Glutamatergic neuron (in vitro differentiated cells): ENCODE data around the gene SCMH1. TPM values are rescaled to one million over a fixed set of nuclear protein-coding genes. Genes with fewer than 3 reads are reported as not detected.

Experiments used
- DNase-seq: peaks from one replicate; pipeline ENCODE4 v3.0.0; 2022
- H3K27ac Mint-ChIP-seq: one replicate; pipeline ENCODE4 v1.8.0; 2020; ENCODE audit warnings: mild to moderate bottlenecking, mixed read lengths, inconsistent platforms; ENCODE audit not compliant: unreplicated experiment
- H3K27me3 Mint-ChIP-seq: one replicate; pipeline ENCODE4 v1.8.0; 2020; ENCODE audit warnings: mild to moderate bottlenecking, moderate library complexity, mixed read lengths, inconsistent platforms; ENCODE audit not compliant: unreplicated experiment
- H3K36me3 Mint-ChIP-seq: one replicate; pipeline ENCODE4 v1.8.0; 2020; ENCODE audit warnings: mild to moderate bottlenecking, mixed read lengths, inconsistent platforms; ENCODE audit not compliant: unreplicated experiment
- H3K4me1 Mint-ChIP-seq: one replicate; pipeline ENCODE4 v1.8.0; 2020; ENCODE audit warnings: mild to moderate bottlenecking, low read depth, mixed read lengths, inconsistent platforms; ENCODE audit not compliant: unreplicated experiment
- H3K4me3 Mint-ChIP-seq: one replicate; pipeline ENCODE4 v1.8.0; 2020; ENCODE audit warnings: mild to moderate bottlenecking, mixed read lengths, inconsistent platforms; ENCODE audit not compliant: unreplicated experiment
- H3K9me3 Mint-ChIP-seq: one replicate; pipeline ENCODE4 v1.8.0; 2020; ENCODE audit warnings: mild to moderate bottlenecking, moderate library complexity, mixed read lengths, inconsistent platforms; ENCODE audit not compliant: unreplicated experiment
- total RNA-seq: library from RNA; stranded (reverse); fragmentation: NEBNext Ultra II Directional; extraction: Animal tissue kit (Norgen Biotek cat#: 25700); gene quantifications from one replicate; pipeline ENCODE4 v1.2.1, GENCODE V29; 2021; ENCODE audit not compliant: unreplicated experiment
- TF ChIP-seq, protein P1 (sequence below): fragments of 200-600 bp; sonication (generic); IDR thresholded peaks from one replicate; pipeline ENCODE4 v1.5.0; 2021; ENCODE audit not compliant: partially characterized antibody, unreplicated experiment

The SCMH1 gene
- total RNA-seq, 1 donor from 2014 or later = 17.8 TPM

- Mint-ChIP-seq H3K9me3 (peaks cover 6% of the 10 kb centered on the region), H3K4me1 (peaks cover 4% of the 10 kb centered on the region)
- TF ChIP-seq, protein P1, sequence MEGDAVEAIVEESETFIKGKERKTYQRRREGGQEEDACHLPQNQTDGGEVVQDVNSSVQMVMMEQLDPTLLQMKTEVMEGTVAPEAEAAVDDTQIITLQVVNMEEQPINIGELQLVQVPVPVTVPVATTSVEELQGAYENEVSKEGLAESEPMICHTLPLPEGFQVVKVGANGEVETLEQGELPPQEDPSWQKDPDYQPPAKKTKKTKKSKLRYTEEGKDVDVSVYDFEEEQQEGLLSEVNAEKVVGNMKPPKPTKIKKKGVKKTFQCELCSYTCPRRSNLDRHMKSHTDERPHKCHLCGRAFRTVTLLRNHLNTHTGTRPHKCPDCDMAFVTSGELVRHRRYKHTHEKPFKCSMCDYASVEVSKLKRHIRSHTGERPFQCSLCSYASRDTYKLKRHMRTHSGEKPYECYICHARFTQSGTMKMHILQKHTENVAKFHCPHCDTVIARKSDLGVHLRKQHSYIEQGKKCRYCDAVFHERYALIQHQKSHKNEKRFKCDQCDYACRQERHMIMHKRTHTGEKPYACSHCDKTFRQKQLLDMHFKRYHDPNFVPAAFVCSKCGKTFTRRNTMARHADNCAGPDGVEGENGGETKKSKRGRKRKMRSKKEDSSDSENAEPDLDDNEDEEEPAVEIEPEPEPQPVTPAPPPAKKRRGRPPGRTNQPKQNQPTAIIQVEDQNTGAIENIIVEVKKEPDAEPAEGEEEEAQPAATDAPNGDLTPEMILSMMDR = no peak
Measured at GRCh38 chr1:41158966-41159365, 83.1 kb downstream of the SCMH1 start.

GRCh38 chr1:41158147-41158875, 83.8 kb downstream of the SCMH1 start:
- Mint-ChIP-seq H3K4me1 (peaks cover 4% of the 10 kb centered on the region), H3K4me3 (no peak overlapping the region), H3K36me3 (no peaks in the 10 kb centered on the region), H3K9me3 (peaks cover 6% of the 10 kb centered on the region), H3K27ac (no peak overlapping the region), H3K27me3 (no peaks in the 10 kb centered on the region)
- no peak for DNase-seq
- TF ChIP-seq, protein P1 = no peak

More at GRCh38 chr1:41158966-41159365, 83.1 kb downstream of the SCMH1 start:
- Mint-ChIP-seq H3K4me3 (no peak overlapping the region), H3K36me3 (peaks cover 2% of the 10 kb centered on the region), H3K27me3 (no peaks in the 10 kb centered on the region), H3K27ac (no peak overlapping the region)
- DNase-seq = no peak

GRCh38 chr1:41155105-41155504, 87.0 kb downstream of the SCMH1 start:
- H3K4me3 Mint-ChIP-seq = no peak overlapping the region
- H3K27me3 Mint-ChIP-seq = no peaks in the 10 kb centered on the region
- peaks cover 3% of the 10 kb centered on the region for H3K4me1 Mint-ChIP-seq
- no peak overlapping the region for H3K27ac Mint-ChIP-seq
- DNase-seq = no peak
- TF ChIP-seq, protein P1 = no peak
- H3K36me3 Mint-ChIP-seq = peaks cover 4% of the 10 kb centered on the region
- H3K9me3 Mint-ChIP-seq = peaks cover 2% of the 10 kb centered on the region

DNA sequence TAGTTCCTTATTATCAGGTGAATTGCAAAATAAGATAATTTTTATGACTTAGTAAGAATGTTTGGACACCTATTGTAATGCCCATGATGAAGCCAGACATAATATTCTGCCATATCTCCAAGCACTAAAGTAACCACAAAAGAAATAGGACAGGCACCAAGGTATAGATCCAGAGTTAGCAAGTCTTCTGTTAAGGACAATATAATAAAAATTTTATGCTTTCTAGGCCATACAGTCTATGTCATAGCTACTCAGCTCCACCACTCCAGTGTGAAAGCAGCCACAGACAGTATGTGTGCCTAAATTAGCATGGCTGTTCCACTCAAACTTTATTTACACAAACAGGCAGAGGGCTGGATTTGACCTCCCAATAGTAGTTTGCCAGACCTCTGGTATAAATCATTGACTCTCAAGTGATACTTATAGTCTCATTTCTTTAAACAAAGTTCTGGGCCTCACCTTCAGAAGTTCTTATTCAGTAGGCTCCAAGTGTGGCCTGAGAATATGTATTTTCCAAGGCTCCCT, 88.3 kb downstream of the SCMH1 start:
- TF ChIP-seq, protein P1 = no peak
- H3K27me3 Mint-ChIP-seq = no peaks in the 10 kb centered on the region
- H3K27ac Mint-ChIP-seq = no peak overlapping the region
- H3K36me3 Mint-ChIP-seq = peaks cover 4% of the 10 kb centered on the region
- peaks cover 2% of the 10 kb centered on the region for H3K9me3 Mint-ChIP-seq
- DNase-seq = no peak
- H3K4me1 Mint-ChIP-seq = peaks cover 3% of the 10 kb centered on the region
- no peak overlapping the region for H3K4me3 Mint-ChIP-seq

- Mint-ChIP-seq H3K9me3 (peaks cover 2% of the 10 kb centered on the region), H3K27me3 (no peaks in the 10 kb centered on the region), H3K27ac (no peak overlapping the region), H3K4me3 (no peak overlapping the region), H3K4me1 (no peaks in the 10 kb centered on the region), H3K36me3 (peaks cover 4% of the 10 kb centered on the region)
- TF ChIP-seq, protein P1 = no peak
- DNase-seq = no peak
Measured at GRCh38 chr1:41152622-41153044, 89.5 kb downstream of the SCMH1 start.
